GM12892 (cell line): Measurements from ENCODE around the gene PSMB2.

ENCODE experiments used
- POLR2A ChIP-seq: IDR thresholded peaks from 2 replicates; pipeline ENCODE4 v1.6.1; 2011; ENCODE audit warnings: low read depth, low read length, control low read depth
- POLR2AphosphoS5 ChIP-seq: IDR thresholded peaks from 2 replicates; pipeline ENCODE4 v1.6.1; 2011; ENCODE audit warnings: low read depth, low read length, control low read depth
- TAF1 ChIP-seq: IDR thresholded peaks from 2 replicates; pipeline ENCODE4 v1.6.1; 2011; ENCODE audit warnings: low read depth, mild to moderate bottlenecking, control low read depth, low read length, borderline replicate concordance

DNA sequence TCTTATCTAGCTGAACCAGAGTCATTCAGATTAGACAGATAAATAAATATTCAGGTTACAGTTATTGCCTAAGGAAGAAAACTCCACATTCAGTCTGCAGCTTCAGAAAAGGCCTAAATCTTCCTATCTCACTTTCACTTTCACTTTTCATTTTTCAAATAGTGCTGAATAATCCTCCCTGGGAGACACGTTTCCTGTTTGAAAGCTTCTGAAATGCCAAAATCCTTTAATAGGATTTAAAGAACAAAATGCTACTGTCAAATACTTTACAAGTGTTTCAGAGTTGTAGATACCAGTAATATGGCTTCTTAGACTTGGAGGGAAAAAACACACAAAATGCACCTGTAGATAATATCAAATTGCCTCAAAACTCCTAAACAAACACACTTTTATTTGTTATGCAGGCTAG lies 3.9 kb downstream of the PSMB2 start:
- TF ChIP-seq POLR2A = no peak
- TF ChIP-seq POLR2AphosphoS5 = no peak
- TF ChIP-seq TAF1 = no peak
